NOMO-1 treated with DMSO at 0.1 percent for 48 hours (cell line): ENCODE measurements around the gene ZMIZ1.

Experiments used
- DNase-seq: peaks from one replicate; lab custom pipeline; 2025; ENCODE audit not compliant: unreplicated experiment; lab: John Stamatoyannopoulos, UW

Gene ZMIZ1

GRCh38 chr10:79299397-79300241, 230.9 kb downstream of the ZMIZ1 start:
- no peak for DNase-seq

GRCh38 chr10:79300711-79301110, 231.9 kb downstream of the ZMIZ1 start:
- DNase-seq: no peak

GRCh38 chr10:79301754-79302530, 233.2 kb downstream of the ZMIZ1 start:
- DNase-seq: no peak

GRCh38 chr10:79303631-79304478, 235.1 kb downstream of the ZMIZ1 start:
- no peak for DNase-seq

GRCh38 chr10:79304479-79305087, 235.8 kb downstream of the ZMIZ1 start:
- DNase-seq: no peak

DNA sequence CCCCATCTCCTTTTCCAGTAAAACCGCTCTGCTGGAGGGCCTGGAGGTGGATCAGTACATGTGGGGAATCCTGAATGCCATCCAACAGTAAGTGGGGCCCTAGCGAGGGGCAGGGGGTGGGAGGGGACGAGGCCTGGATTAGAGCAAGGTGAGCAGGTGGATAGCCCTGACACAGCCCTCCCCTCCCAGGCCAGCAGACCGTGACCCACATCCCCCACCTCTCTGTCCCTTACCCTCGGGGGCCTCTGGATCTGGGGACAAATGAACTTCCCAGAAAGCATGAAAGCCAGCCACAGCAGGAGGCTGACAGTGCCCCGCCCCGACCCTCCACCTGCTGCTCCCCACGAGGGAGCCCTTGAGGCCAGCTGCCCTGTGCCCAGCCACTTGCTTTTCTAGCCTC, 236.7 kb downstream of the ZMIZ1 start:
- DNase-seq: no peak

GRCh38 chr10:79305988-79306387, 237.2 kb downstream of the ZMIZ1 start:
- DNase-seq: no peak

- DNase-seq: no peak
These were observed 238.0 kb downstream of the ZMIZ1 start for GRCh38 chr10:79306644-79307220.

DNA sequence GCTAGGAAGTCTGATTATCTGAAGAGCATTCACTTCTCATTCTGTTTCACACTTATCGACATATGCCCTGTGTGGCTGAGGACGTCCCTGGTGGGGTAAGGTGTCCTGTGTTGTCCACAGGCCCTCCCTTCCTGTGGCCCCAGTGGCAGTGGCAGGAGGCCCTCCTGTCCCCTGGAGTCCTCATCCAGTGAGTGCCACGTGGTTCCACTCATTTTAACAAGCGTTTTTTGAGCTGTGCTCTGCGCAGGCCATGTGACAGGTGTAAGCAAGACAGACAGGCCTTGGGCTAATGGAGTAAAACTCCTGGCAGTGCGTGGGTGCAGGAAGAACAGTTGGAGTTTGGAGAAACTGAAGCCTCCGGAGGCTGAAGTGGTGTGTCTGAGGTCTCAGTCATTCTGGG, 239.2 kb downstream of the ZMIZ1 start:
- no peak for DNase-seq

GRCh38 chr10:79308969-79309665, 240.4 kb downstream of the ZMIZ1 start:
- DNase-seq: no peak

- DNase-seq: no peak
These were observed 241.6 kb downstream of the ZMIZ1 start for GRCh38 chr10:79310200-79310865.

- no peak for DNase-seq
These were observed 242.3 kb downstream of the ZMIZ1 start for GRCh38 chr10:79310911-79311573.

GRCh38 chr10:79311581-79312407, 243.0 kb downstream of the ZMIZ1 start:
- no peak for DNase-seq

DNA sequence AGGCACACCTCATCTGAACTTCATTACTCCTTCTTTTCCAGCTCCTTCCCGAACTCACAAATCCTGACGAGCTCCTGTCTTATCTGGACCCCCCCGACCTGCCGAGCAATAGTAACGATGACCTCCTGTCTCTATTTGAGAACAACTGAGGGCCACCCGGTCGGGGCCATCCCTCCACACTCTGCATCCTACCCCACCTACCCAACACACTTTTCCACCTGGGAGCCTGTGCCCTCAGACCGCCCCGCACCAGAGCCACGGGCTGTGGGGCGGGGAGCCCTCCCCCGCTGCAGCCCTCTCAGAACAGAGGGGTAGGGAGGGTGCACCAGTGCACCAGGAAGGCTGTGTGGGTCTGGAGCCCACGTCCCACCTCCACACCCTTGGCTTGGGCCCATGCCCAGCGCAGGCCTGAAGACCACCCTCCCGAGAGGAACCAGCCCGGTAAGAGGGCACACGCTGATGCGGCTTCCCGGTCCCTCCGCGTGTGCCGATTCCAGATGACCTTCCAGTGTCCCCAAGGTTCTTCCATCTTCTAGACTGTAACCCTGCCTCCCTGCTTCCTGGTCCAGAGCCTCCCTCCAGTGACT, 243.9 kb downstream of the ZMIZ1 start:
- no peak for DNase-seq

GRCh38 chr10:79313320-79313719, 244.6 kb downstream of the ZMIZ1 start:
- DNase-seq: no peak

GRCh38 chr10:79313911-79314439, 245.2 kb downstream of the ZMIZ1 start:
- DNase-seq: no peak
